22Rv1 (cell line): ENCODE measurements around the gene TTLL9.

Experiments
- CTCF ChIP-seq: fragments of 450-650 bp; IDR thresholded peaks from 2 replicates; pipeline ENCODE4 v1.5.1; 2017; ENCODE audit warnings: mild to moderate bottlenecking
- ZFX ChIP-seq: fragments of 450-650 bp; IDR thresholded peaks from 2 replicates; pipeline ENCODE4 v1.6.1; 2017; ENCODE audit warnings: antibody characterized with exemption, borderline replicate concordance

- TF ChIP-seq CTCF (no peak), ZFX (no peak)
Observed at GRCh38 chr20:31981784-31982183, 111.3 kb downstream of the TTLL9 start.
